Measurements from ENCODE around the gene FFAR4.

DNA sequence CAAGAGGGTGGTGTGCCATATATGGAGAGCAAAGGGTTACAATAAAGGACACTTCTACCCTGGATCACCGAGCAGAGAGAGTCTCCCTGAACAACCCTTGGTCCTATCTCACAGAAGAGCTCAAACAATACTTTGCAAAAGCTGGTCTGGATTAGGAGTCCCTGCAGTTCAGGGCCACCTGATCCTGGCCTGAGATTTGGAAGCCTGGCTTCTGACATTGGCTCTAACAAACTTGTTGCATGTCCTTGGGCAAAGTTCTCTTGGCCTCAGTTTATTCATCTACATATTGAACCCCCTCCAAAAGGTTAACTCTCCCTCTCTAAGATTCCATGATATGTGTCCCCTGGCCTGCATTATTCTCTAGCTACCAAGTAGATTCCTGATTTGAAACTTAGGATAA, 32.9 kb downstream of the FFAR4 start:
- TF ChIP-seq, protein P1, sequence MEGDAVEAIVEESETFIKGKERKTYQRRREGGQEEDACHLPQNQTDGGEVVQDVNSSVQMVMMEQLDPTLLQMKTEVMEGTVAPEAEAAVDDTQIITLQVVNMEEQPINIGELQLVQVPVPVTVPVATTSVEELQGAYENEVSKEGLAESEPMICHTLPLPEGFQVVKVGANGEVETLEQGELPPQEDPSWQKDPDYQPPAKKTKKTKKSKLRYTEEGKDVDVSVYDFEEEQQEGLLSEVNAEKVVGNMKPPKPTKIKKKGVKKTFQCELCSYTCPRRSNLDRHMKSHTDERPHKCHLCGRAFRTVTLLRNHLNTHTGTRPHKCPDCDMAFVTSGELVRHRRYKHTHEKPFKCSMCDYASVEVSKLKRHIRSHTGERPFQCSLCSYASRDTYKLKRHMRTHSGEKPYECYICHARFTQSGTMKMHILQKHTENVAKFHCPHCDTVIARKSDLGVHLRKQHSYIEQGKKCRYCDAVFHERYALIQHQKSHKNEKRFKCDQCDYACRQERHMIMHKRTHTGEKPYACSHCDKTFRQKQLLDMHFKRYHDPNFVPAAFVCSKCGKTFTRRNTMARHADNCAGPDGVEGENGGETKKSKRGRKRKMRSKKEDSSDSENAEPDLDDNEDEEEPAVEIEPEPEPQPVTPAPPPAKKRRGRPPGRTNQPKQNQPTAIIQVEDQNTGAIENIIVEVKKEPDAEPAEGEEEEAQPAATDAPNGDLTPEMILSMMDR (IDR thresholded peaks at IDR 0.05): no peak
- TF ChIP-seq POLR2A (IDR thresholded peaks at IDR 0.05): no peak
- no peak for TF ChIP-seq EP300 (IDR thresholded peaks at IDR 0.05)

All from upper lobe of left lung (tissue), 4 donors.